IMR-90 (cell line): Measurements from ENCODE around the gene ATP11A.

Source experiments
- BHLHE40 ChIP-seq: fragments of 150-350 bp; IDR thresholded peaks from 2 replicates; pipeline ENCODE4 v1.6.1; 2016; ENCODE audit warnings: mild to moderate bottlenecking, low read depth, low read length
- CEBPB ChIP-seq: IDR thresholded peaks from 2 replicates; pipeline ENCODE4 v1.6.1; 2012; ENCODE audit warnings: low read depth, low read length, improper control_type of control experiment
- RCOR1 ChIP-seq: IDR thresholded peaks from 2 replicates; pipeline ENCODE4 v1.6.1; 2012; ENCODE audit warnings: mild to moderate bottlenecking, low read length, improper control_type of control experiment; ENCODE audit not compliant: insufficient replicate concordance
- RFX5 ChIP-seq: IDR thresholded peaks from 2 replicates; pipeline ENCODE4 v1.8.0; 2012; ENCODE audit warnings: low read depth, mild to moderate bottlenecking, low read length, moderate library complexity

- TF ChIP-seq RFX5, result no peak
- no peak for TF ChIP-seq BHLHE40
- no peak for TF ChIP-seq CEBPB
- TF ChIP-seq RCOR1, result no peak
Measured at GRCh38 chr13:112721198-112722104, 31.6 kb downstream of the ATP11A start.
